Gastrocnemius medialis (tissue), 4 donors: Measurements from ENCODE around the gene CCT3.

Source experiments
- POLR2A ChIP-seq, 2 donors: fragments of 450-650 bp; IDR thresholded peaks; one replicate each; pipeline ENCODE4 v1.6.1; 2017; ENCODE audit warnings: antibody characterized with exemption in 2 of 2, mild to moderate bottlenecking in 2 of 2, moderate library complexity in 2 of 2
- TF ChIP-seq, protein P1 (sequence below), 5 experiments: fragments of 450-650 bp in 3 of 5; fragments of 200-600 bp in 2 of 5; sonication (generic) in 2 of 5; IDR thresholded peaks in 4 of 5; conservative IDR thresholded peaks in 1 of 5; 1 replicate in 4 of 5; 2 replicates in 1 of 5; pipeline ENCODE4 v1.5.1; 2016 to 2019; ENCODE audit warnings: antibody characterized with exemption in 5 of 5, mild to moderate bottlenecking in 3 of 5, moderate library complexity in 3 of 5

DNA sequence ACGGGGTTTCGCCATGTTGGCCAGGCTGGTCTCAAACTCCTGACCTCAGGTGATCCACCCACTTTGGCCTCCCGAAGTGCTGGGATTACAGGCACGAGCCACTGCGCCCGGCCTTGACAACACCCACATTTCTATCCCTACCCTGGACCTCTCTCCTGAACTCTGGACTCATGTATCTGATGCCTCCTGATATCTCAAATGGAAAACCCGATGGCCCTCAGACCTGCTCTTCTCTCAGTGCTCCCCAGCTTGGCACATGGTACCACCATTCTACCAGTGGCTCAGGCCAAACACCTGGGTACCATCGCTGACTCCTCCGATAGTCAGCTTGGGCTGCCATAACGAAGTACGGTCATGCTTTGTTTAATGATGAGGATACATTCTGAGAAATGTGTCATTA lies 22.4 kb upstream of the CCT3 start:
- TF ChIP-seq, protein P1, sequence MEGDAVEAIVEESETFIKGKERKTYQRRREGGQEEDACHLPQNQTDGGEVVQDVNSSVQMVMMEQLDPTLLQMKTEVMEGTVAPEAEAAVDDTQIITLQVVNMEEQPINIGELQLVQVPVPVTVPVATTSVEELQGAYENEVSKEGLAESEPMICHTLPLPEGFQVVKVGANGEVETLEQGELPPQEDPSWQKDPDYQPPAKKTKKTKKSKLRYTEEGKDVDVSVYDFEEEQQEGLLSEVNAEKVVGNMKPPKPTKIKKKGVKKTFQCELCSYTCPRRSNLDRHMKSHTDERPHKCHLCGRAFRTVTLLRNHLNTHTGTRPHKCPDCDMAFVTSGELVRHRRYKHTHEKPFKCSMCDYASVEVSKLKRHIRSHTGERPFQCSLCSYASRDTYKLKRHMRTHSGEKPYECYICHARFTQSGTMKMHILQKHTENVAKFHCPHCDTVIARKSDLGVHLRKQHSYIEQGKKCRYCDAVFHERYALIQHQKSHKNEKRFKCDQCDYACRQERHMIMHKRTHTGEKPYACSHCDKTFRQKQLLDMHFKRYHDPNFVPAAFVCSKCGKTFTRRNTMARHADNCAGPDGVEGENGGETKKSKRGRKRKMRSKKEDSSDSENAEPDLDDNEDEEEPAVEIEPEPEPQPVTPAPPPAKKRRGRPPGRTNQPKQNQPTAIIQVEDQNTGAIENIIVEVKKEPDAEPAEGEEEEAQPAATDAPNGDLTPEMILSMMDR (IDR thresholded peaks at IDR 0.05 in 4 of 5, conservative IDR thresholded peaks at IDR 0.05 in 1 of 5), result no peak
- no peak for TF ChIP-seq POLR2A (IDR thresholded peaks at IDR 0.05)
